Endothelial cell of umbilical vein (primary cell): ENCODE data around the gene RPL13.

Source experiments
- CTCF ChIP-seq, 2 donors: IDR thresholded peaks; 1 replicate in 1 of 2; 2 replicates in 1 of 2; pipeline ENCODE4 v1.5.1; 2011; ENCODE audit warnings: low read length in 2 of 2, mild to moderate bottlenecking in 2 of 2, moderate library complexity in 2 of 2, control low read depth in 1 of 2, inconsistent platforms in 1 of 2, low read depth in 1 of 2; ENCODE audit not compliant: insufficient read depth in 1 of 2; ENCODE audit errors: extremely low read depth in 1 of 2
- EZH2 ChIP-seq: IDR thresholded peaks from 2 replicates; pipeline ENCODE4 v1.6.1; 2012; ENCODE audit warnings: borderline replicate concordance, low read depth, mild to moderate bottlenecking, moderate library complexity, low read length, inconsistent platforms; ENCODE audit not compliant: severe bottlenecking
- FOS ChIP-seq: IDR thresholded peaks from 2 replicates; pipeline ENCODE4 v1.6.1; 2011; ENCODE audit warnings: mild to moderate bottlenecking, low read length, moderate library complexity, borderline replicate concordance; ENCODE audit not compliant: insufficient read depth
- POLR2A ChIP-seq: IDR thresholded peaks from 2 replicates; pipeline ENCODE4 v1.6.1; 2012; ENCODE audit warnings: low read depth, mild to moderate bottlenecking, control low read depth, low read length

DNA sequence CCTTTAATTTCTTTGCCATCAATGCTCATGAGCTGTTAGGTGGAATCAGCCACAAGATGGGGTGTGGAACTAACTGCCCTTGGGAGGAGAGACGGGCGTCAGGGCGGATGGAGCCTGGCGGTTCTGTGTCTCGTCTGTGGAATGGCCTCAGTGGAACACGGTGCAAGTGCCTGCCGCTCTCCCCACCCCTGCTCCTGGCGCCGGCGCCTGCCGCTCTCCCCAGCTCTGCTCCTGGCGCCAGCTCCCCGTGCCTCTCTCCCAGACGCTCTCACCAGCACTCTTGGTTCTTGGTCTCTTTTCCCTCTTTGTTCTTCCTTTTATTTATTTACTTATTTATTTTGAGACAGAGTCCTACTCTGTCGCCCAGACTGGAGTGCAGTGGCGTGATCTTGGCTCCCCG lies 13.2 kb upstream of the RPL13 start:
- TF ChIP-seq FOS (no peak), EZH2 (no peak), CTCF (IDR thresholded peaks at IDR 0.05; ENCODE audit: extremely low read depth in 1 of 2, insufficient read depth in 1 of 2, low read depth in 1 of 2, low read length in 2 of 2) (no peak), POLR2A (no peak)
